T-helper 1 cell treated with Interleukin-12 subunit alpha and Interleukin-12 subunit beta and Interleukin-4 antibody, amounts not matched to agents 30 ng/mL and 1 ng/mL, for 36 hours (primary cell): ENCODE measurements around the gene IL1F10. TPM values are rescaled to one million over a fixed set of nuclear protein-coding genes. Genes with fewer than 3 reads are reported as not detected.

ENCODE experiments used
- intact Hi-C: fragments of 100-400 bp; cut with micrococcal nuclease; formaldehyde crosslinking; loops from one replicate; pipeline ENCODE4 v1.15.1; 2024
- total RNA-seq: library from RNA; stranded (reverse); gene quantifications from 2 replicates; pipeline ENCODE4 v1.2.3, GENCODE V29; 2022

IL1F10 gene
- total RNA-seq, 1 donor from 2014 or later: not detected

GRCh38 chr2:113111121-113111520, 43.4 kb downstream of the IL1F10 start:
- intact Hi-C loops: no loop called here

- intact Hi-C loops: no loop called here
Measured at GRCh38 chr2:113111823-113112287, 44.1 kb downstream of the IL1F10 start.

- intact Hi-C loops: no loop called here
Measured at GRCh38 chr2:113112441-113112840, 44.7 kb downstream of the IL1F10 start.

- intact Hi-C loops: no loop called here
Measured at GRCh38 chr2:113112871-113113270, 45.1 kb downstream of the IL1F10 start.

- intact Hi-C loops: no loop called here
Measured at GRCh38 chr2:113113807-113114206, 46.0 kb downstream of the IL1F10 start.

- intact Hi-C loops: no loop called here
Measured at GRCh38 chr2:113114224-113114945, 46.6 kb downstream of the IL1F10 start.

GRCh38 chr2:113114996-113115395, 47.2 kb downstream of the IL1F10 start:
- intact Hi-C loops: no loop called here

- intact Hi-C loops: loop anchor here (1.0 kb wide), 1 partner anchor 18 kb away; no protein-coding TSS in a partner anchor
Measured at GRCh38 chr2:113116100-113116958, 48.6 kb downstream of the IL1F10 start.

- intact Hi-C loops: no loop called here
Measured at GRCh38 chr2:113117541-113118262, 49.9 kb downstream of the IL1F10 start.

- intact Hi-C loops: no loop called here
Measured at GRCh38 chr2:113118263-113118657, 50.5 kb downstream of the IL1F10 start.

- intact Hi-C loops: no loop called here
Measured at GRCh38 chr2:113119111-113119510, 51.3 kb downstream of the IL1F10 start.

- intact Hi-C loops: no loop called here
Measured at GRCh38 chr2:113120861-113121260, 53.1 kb downstream of the IL1F10 start.

GRCh38 chr2:113122364-113122763, 54.6 kb downstream of the IL1F10 start:
- intact Hi-C loops: no loop called here

- intact Hi-C loops: no loop called here
Measured at GRCh38 chr2:113123726-113124125, 56.0 kb downstream of the IL1F10 start.

GRCh38 chr2:113124181-113124961, 56.6 kb downstream of the IL1F10 start:
- intact Hi-C loops: no loop called here

Other genes with a start within 250 kb of the IL1F10 start
- not detected in 2 replicates for gene IL1B, start 231.2 kb upstream of the IL1F10 start, total RNA-seq
- 0.39 and 0.46 TPM in 2 replicates for gene IL37, start 156.8 kb upstream of the IL1F10 start, total RNA-seq
- gene IL36G, start 90.0 kb upstream of the IL1F10 start, total RNA-seq: 0.29 TPM in 1 of 2 replicates, not detected in the other
- gene IL36A, start 62.5 kb upstream of the IL1F10 start, total RNA-seq: 0.32 and 0.49 TPM in 2 replicates
- not detected in 2 replicates for gene IL36B, start 15.1 kb upstream of the IL1F10 start, total RNA-seq
- gene IL36RN, start 8.8 kb upstream of the IL1F10 start, total RNA-seq: not detected in 2 replicates
- gene IL1RN, start 59.6 kb downstream of the IL1F10 start, total RNA-seq: 2.4 and 3.0 TPM in 2 replicates
- 334 and 338 TPM in 2 replicates for gene PSD4, start 106.0 kb downstream of the IL1F10 start, total RNA-seq
- 0.59 and 0.66 TPM in 2 replicates for gene PAX8, start 211.0 kb downstream of the IL1F10 start, total RNA-seq